NT2/D1 (cell line): ENCODE data around the gene PLTP.

ENCODE experiments used
- SUZ12 ChIP-seq: IDR thresholded peaks from 2 replicates; pipeline ENCODE4 v1.6.1; 2011; ENCODE audit not compliant: insufficient read length, insufficient read depth; ENCODE audit errors: extremely low read depth
- YY1 ChIP-seq: IDR thresholded peaks from 2 replicates; pipeline ENCODE4 v1.6.1; 2011; ENCODE audit not compliant: insufficient read length, insufficient read depth
- ZNF274 ChIP-seq: IDR thresholded peaks from 2 replicates; pipeline ENCODE4 v1.6.1; 2011; ENCODE audit warnings: mild to moderate bottlenecking, low read depth, low read length

GRCh38 chr20:45887346-45887715 is 24.6 kb downstream of the PLTP start, which contains the start of gene SPATA25:
- TF ChIP-seq SUZ12 (no peak), ZNF274 (no peak), YY1 (no peak)
